GM10266 (cell line): ENCODE data around the gene NEK9.
"Not testable (repeated sequence)": the region's sequence is repeated elsewhere in the genome, so short reads cannot be mapped to it uniquely, and the experiment has no call there.

Experiments
- DNase-seq: peaks from one replicate; pipeline ENCODE4 v3.0.0; 2012; ENCODE audit errors: extremely low spot score
- CTCF ChIP-seq: IDR thresholded peaks from 2 replicates; pipeline ENCODE4 v1.5.1; 2012; ENCODE audit warnings: mild to moderate bottlenecking, low read depth; ENCODE audit not compliant: control insufficient read depth, insufficient read depth; ENCODE audit errors: missing control alignments

Gene NEK9

GRCh38 chr14:75079521-75079920, 47.3 kb downstream of the NEK9 start:
- no peak for TF ChIP-seq CTCF
- DNase-seq, result no peak

DNA sequence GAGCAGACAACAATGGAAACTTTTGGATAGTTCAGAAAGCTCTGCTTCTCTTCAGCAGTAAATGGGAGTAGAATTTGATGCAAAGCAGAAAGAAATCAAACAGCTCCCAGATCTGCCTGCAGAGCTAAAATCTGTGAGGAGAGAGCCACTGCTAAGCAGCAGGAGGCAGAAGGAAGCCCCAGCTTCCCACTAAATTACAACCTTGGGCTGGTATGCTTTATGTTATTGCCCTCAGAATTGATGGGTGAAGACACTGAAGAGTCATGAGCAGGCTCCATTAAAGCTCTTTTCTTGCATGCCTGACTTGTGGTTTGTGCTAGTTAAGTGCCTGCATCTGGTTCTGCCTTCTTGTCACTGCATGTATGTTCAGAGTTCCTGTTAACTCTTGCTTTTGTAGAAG, 49.1 kb downstream of the NEK9 start:
- no peak for DNase-seq
- no peak for TF ChIP-seq CTCF

- TF ChIP-seq CTCF, result no peak
- DNase-seq, result no peak
Measured at GRCh38 chr14:75070383-75070782, 56.5 kb downstream of the NEK9 start.

DNA sequence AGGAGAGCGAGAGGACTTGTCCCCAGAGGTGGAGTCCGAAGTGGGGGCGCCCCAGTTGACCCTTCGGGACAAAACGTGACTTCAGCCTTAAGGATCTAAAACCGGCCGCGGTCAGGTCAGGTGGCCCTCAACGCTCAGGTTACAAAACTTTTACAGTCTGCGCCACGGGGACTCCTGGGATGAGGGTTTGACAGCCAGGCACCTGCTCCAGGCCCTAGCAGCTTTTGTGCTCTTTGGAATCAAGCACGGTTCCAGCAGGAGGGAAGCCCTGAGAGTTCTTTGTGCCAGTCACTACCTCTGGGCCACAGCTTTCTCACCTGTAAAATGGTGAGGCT, 57.1 kb downstream of the NEK9 start:
- DNase-seq, result no peak
- no peak for TF ChIP-seq CTCF

DNA sequence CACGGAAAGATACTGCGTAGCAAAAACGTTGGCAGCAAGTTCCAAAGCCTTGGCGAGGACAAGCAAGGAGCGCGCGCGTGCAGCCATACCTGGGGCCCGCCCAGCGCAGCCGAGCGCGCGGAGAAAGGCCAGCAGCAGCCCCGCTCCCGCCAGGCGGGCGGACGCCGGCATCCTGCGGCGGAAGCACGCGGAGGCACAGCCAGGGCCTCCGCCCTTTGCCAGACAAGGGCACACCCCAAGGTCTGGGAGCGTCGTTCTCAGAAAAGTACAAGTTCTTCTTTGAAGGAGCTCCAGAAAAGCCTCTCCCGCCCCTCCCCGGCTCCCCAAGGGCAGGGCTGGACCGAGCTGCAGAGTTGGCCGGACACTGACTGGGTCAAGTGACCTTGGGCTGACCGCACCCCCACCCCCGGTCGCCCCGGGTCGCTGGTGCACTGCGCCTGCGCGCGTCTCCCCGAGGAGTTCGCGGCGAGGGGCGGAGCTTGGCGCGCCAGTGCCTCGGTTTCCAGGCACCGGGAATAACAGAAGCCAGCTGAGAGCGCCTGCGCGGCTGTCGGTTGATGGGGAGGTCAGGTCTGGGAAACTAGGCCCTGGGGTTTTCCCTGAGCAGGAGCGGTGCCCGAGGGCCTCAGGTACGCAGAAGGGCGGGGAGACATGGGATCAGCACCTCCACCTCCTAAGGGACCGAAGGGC, 57.6 kb downstream of the NEK9 start, which contains the start of gene ZC2HC1C:
Gene ZC2HC1C, plus strand, starts transcription at position 521 of the 690 bp plus-strand sequence. CDS start 933 bp downstream, outside the sequence.
- peak; percentile 83 for DNase-seq
- TF ChIP-seq CTCF, result no peak

GRCh38 chr14:75068294-75069120, 58.3 kb downstream of the NEK9 start:
- no peak for DNase-seq
- no peak for TF ChIP-seq CTCF

DNA sequence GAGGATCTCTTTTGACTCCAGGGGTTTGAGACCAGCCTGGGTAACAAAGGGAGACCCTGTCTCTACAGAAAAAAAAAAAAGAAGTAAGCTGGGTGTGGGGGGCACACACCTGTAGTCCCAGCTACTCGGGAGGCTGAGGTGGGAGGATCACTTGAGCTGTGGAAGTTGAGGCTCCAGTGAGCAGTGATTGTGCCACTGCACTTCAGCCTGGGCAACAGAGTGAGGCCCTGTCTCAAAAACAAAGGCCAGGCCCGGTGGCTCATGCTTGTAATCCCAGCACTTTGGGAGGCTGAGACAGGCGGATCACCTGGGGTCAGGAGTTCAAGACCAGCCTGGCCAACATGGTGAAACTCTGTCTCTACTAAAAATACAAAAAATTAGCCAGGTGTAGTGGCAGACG, 59.1 kb downstream of the NEK9 start:
- not testable (repeated sequence) for DNase-seq
